HUDEP-2 (cell line): ENCODE measurements around the gene SRL.

Experiments
- DNase-seq, 76 experiments: peaks; one replicate each; lab custom pipeline; 2025; ENCODE audit not compliant: unreplicated experiment in 76 of 76; lab: John Stamatoyannopoulos, UW

The SRL gene

DNA sequence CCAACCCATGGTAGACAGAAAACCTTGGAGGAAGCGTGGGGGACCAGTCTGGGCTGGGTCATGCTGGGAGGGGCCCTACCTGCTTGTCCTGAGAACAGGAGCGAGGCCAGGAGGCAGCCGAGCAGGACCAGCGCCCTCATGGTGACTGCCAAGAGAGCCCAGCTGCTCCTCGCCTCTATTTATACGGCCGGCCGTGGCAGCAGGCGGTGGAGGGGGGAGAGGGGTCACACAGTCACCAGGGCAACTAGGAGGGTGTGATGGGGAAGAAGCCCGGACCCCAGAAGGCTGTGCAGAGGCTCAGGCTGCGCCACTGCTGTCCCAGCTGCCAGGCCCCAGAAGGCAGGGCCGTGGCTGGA lies at the start of gene SRL:
Gene SRL (minus strand): TSS at position 153 of the 356 bp plus-strand sequence. CDS start 13 bp downstream, at position 140.
- DNase-seq = no peak

DNA sequence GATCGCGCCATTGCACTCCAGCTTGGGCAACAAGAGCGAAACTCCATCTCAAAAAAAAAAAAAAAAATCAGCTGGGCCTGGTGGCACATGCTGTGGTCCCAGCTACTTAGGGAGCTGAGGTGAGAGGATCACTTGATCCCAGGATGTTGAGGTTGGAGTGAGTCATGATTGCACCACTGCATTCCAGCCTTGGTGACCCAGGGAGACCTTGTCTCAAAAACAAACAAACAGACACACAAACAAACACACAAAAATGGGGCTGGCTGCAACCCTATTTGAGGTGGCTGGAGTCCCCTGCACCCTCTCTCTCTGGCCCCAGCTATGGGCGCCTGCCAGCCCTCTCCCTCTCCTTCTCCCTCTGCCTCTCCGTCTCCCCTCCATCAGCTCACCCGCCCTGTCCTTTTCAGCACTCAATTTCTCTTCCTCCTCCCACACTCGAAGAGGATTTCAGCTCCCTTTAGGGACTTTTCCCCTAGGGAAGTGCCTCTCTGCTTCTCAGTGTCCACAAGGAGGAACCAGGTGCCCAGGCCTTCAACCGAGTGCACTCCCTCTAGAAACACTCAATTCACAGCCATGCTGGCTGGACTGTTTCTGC lies 48.5 kb upstream of the SRL start:
- DNase-seq = no peak

DNA sequence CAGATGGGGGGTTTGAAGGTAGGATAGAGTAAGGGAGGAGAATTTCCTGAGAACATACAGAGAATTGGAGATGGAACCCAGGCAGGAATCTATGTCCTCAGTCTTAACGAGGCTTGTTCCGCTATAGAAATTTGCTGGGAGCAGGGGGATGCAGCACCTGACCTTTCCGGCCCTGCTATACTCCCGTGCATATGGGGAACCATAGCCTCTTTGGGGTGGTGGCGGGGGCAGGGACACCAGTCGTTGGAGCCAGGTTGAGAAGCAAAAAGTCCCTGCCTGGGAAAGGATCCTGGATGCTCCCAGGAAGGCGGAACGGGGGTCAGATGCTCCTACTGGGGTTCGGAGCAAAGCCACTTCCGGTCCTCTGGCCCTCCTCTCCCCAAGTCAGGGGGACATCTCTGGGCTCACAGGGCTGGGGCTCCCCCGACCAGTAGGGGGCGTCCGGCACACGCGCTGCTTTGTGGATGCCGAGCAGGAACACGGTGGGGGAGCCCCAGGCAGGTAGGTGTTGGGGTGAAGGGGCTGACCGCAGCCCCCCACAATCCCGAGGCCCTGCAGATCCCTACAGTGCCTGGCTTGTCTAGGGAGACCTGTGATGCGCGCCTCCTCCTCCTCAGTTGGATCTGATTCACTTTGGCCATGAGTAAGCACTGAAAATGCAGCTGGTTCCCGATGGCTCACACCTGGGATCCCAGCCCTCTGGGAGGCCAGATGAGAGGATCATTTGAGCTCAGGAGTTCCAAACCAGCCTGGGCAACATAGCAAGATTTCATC lies 46.5 kb upstream of the SRL start:
- peak in 62 of 76 experiments; percentile 2 to 69 (median 40) for DNase-seq

DNA sequence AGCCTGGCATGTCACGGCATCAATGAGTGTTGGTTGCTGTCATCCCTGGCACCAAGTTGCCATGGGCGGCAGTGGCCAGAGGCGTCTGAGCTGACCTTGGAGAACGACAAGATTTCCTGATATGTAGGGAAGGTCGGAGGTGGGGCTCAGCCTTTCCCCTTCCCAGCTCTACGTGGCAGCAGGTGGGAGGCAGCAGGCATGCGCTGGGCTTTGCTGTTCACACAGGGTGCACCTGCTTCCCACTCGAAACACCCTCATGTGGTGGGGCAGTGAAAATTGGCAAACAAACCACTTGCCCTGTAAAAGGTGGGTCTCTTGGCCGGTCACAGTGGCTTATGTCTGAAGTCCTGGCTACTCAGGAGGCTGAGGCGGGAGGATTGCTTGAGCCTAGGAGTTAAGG lies 43.3 kb upstream of the SRL start:
- DNase-seq = no peak

DNA sequence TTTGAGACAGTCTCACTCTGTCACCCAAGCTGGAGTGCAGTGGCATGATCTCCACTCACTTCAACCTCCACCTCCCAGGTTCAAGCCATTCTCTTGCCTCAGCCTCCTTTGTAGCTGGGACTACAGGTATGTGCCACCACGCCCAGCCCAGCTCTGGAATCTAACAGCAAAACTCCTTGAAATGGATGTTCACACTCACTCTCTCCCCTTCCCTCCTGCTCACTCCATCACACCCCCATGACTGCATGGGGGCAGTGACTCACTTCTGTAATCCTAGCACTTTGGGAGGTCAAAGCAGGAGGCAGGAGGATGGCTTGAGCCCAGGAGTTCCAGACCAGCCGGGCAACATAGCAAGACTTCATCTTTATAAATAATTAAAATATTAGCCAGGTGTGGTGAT lies 42.1 kb upstream of the SRL start:
- DNase-seq = no peak

DNA sequence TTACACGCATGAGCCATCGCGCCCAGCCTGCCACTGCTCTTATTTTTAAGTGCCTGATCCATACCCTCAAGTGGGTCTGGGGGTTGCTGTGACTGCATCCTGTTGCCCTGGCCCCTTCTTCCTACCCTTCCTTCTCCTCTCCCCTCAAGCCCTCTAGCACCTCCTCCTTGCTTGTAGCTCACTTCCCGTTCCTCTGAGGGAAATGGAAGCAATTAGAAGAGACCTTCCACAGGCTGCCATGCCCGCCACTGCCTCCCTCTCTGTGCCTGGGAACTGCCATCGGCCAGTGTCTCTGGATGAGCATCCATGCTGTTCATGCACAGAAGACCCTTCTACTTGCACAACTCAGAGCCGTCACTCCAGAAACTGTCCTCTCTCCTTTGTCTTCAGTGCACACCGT lies 41.6 kb upstream of the SRL start:
- no peak for DNase-seq

DNA sequence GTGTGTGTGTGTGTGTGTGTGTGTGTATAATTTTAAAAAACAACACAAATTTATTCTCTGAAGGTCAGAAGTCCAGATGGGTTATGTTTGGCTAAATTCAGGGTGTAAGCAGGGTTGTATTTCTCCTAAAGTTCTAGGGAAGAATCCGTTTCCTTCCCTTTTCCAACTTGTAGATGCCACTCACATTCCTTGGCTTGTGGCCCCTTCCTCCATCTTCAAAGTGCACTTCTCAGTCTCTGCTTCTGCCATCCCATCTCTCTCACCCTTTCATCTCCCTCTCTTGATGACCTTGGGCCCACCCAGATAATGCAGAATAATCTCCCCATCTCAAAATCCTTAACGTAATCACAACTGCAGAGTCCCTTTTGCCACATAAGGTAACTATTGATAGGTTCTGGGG lies 38.7 kb upstream of the SRL start:
- DNase-seq = no peak

DNA sequence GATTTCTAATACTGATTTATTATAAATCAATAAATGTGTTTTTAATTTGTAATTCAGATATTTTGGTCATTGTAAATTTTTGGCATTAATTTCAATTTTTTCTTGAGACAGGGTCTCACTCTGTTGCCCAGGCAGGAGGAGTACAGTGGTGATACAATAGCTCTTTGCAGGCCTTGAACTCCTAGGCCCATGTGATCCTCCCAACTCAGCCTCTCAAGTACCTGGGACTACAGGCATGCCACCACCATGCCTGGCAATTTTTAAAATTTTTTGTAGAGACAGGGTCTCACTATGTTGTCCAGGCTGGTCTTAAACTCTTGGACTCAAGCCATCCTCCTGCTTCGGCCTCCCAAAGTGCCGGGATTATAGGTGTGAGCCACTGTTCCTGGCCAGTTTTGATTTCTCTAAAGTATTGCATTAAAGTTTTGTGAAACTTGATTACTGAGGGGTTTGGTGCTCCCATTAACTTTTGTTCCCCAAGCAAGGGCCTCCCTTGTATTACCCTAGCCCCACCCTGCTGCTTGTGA lies 36.2 kb upstream of the SRL start:
- DNase-seq = no peak

DNA sequence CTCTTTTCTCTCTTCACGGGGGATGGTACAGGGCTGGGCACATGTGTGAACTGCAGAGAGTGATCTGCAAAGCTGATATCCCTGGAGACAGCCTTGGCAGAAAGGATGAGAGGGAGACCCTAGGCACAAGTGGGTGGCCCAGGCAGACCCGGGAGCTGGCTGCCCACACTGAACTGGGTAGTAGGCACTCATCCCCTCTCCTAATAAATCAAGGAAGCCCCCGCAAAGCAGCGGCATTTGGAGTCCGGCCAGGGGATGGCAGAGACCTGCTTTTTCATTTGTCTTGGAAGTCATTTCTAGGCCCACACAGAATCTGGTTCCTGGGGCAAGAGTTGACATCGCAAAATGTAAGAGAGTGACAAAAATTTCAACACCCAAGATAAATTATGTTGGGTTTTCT lies 34.0 kb upstream of the SRL start:
- DNase-seq = no peak

DNA sequence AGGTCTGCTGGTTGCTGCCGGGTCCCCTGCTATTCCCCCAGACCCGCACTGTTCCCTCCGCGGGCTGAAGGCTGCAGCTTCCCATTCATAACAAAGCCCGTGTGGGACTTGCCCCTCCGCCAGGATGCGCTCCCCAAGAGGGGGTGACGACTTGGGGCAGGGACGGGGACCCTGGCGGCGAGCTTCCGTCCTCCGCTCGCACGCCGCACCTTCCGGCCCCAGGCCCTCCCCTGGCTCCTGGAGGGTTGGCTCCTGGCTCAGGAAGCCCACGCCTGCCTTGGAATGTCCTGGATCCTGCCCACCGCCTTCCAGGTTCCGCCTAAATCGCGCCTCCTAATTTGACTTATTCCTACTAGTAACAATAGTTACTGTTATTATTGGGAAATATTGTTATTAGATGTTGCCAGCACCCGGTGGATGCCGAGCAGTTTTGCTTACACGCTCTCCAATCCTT lies 32.0 kb upstream of the SRL start:
- DNase-seq = peak in 18 of 76 experiments; percentile 8 to 42 (median 19)

DNA sequence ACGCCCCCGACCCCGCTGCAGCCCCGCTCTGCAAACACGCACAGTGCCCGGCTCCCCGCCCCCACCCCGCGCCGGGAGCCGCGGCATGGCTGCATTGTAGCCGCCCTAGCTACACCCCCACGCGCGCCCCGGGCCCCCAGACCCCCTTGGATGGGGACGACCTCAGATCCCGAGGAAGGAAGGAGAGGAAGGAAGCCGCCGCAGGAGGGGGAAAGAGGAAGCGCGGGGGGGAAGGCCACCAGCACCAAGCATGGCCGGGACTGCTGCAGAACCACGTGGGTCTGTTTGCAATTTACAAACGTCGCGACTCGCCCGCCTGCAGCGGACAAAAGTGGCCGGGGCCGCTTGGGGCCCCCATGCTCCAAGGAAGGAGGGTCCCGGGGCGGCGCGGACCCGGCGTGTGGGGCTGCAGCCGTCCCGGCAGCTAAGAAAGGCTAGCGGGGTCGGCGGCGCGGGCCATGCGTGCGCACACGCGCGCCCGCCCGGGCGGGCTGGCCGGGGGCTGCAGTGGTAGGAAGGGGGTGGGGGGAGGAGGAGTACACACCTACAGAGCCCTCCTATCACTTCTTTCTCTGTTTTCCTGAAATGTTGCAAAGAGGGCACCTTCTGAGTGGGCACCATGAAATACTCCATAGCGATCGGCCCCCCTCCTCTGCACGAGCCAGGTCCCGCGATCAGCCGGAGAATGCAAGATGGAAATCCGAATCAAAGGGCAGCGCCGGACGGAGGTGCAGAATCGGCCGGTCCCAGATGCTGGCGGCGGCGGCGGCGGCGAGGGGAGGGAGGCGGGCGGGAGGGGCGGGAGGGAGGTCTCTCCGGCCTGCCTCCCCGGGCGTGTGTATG lies 30.5 kb upstream of the SRL start:
- DNase-seq = peak in 26 of 76 experiments; percentile 16 to 58 (median 33)

DNA sequence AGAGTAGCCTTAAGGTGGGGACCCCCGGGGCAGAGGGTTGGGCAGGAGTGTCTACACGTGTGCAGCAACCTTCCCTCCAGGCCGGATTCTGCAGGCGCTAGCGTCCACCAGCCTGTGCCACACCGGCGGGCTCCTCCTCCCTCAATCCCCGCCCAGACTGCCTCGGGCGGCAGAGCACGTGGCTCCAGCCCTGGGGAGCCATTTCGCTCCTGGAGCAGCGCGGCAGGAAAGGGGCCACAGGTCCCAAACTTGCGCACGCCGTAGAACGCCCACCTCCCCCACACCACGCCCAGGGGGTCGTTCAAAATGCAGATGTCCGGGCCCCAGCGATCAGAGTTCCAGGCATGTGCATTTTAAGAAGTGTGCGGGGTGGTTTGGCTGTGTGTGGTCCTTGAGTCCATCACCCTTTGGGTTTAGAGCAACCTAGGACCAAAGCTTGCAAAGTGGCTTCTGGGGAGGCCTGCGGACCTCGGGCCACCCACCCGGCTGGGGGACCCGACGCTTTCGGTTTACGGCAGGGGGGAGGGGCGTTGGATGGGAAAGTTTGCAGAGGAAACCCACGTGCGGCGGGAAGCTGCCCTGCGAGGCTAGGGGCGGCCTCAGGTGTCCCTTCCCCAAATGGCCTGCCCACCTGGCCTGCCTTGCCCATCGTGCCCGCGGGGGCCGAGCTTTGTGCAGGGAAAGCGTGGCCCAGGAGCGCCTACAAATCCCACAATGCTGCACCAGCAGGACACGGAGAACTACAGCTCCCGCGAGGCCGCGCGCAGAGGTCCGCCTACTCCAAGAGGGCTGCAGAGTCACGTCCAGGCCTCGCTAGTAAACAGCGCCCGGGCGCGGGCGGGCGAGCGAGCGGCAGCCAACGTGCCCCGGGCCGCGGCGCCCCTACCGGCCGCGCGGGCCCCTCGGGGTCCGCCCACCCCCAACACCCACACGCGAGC lies 29.6 kb upstream of the SRL start:
- peak; percentile 26 to 92 (median 85) for DNase-seq

DNA sequence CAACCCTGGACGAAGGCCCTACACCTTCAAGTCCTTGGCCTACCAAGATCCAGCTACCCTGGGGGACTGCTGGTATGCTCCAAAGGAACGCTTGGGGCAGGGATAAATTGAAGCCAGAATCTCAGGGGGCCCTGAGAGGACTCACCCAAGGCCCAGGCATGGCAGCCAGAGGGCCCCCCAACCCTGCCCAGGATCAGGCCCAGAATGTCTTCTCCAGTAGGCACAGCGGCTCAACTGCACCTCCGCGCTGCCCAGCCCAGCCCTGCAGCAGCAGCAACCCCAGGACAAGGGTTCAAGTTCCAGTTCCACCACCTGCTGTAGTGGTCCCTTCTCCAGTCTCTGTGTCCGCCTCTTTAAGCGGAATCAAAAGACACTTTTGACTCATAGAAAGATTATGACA lies 28.7 kb upstream of the SRL start:
- peak in 1 of 76 experiments; percentile 10 for DNase-seq

DNA sequence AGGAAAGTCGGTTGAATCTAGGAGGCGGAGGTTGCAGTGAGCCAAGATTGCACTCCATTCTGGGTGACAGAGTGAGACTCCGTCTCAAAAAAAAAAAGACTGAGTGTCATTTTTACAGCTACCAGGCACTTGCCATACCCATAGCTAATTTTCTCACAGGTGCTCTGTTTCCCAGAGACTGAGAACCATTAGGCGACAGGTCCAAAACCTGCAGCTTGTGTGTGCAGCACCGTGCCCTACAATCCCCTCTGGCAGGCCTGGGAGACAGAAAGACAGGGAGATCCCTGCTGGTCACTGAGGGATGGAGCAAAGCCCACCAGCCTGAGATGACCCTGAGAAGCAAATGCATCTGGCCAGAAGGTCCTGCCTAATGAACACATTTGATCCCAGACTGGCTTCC lies 28.2 kb upstream of the SRL start:
- DNase-seq = no peak

DNA sequence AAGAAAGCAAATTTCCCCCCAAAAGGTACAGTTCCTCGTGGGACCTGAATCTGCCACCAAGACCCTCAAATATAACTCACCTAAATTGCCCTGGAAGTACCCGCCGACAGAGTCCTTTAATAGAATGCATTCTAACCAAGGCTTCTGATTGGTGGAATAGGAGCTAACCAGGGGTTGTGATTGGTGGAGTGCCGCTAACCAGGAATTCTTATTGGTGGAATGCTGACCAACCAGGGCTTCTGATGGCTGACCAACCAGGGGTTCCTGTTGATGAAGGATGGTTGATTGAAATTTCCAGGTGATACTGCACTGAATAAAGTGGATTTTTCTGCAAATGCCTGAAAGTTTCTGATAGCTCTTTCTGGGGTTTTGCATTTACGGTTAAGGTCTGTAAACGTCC lies 24.5 kb upstream of the SRL start:
- DNase-seq = peak in 7 of 76 experiments; percentile 5 to 16 (median 11)

DNA sequence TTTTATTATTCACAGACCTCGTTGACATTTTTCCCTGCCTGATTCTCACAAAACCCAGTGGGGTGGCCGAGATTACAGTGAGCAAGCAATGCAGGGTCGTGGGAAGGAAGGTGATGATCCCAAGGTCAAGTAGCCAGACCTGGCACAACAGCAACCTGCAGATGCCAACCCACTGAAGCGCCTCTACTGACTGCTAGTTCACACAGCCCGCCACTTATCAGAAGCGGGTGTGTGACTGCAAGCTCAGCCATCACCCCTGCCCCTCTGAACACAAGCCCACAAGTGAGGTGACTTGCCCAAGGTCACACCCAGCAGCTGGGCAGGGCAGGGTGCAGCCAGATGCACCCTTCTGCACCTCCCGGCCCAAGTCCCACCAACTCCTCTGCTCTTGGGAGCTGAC lies 23.8 kb upstream of the SRL start:
- DNase-seq = peak in 36 of 76 experiments; percentile 3 to 48 (median 28)

DNA sequence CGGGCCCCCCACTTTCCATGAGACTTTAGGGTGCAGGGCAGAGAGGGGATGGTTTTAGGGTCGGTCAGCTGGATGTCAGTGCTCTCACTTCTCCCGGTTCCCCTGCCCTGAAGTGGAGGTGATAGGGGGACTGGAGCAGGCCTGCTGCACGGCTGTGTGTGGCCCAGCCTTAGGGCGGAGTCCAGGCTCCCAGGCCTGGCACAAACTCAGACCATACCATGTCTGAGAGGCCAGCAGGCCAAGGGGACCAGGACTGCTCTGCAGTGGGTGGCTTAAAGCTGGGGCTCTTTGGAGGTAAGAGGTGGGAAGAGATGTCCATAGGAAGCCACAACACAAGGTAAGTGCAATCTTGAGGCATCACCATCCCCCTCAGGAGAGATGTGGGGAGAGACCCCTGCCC lies 22.7 kb upstream of the SRL start:
- DNase-seq = peak in 35 of 76 experiments; percentile 6 to 52 (median 25)

DNA sequence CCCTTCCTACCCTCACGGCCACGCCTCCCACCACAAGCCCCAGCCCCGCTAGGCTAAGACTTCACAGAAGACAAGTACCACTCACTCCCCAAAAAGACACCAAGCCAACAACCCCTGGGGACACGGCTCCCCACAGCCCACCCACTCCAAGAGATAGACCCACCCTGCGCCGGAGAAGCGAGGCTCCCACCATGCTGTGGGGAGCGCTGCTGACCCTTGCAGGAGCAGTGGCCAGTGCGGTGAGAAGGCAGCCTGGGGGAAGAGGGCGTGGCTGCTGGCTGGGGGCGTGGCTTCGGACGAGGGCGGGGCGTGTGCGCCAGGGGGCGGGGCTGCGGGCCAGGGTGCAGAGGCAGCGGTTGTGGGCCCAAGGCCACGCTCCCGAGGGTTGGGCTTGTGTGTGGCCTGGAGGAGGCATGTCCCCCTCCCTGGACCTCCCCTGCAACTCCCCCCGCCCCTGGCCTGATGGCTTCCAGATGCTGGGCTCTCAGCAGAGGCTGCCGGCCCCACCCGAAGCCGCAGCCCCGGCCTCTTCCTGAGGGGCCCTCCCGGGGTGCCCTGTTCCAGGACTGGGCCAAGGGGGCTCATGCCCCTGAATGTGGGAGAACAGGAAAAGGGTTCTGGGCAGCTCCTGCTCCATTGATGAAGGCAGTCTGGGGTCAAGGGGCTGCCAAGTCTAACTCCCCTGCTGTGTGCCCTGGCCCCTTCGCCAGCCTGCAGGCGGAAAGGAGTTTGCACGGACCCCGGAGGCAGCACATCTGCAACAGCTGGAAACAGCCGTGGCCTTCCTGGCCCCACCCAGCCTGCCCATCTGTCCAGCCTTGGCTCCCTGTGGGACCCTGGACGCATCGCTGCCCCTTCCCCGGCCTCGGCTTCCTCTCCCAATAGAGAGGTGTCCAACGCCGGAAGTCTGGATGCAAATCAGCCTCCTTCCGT lies 21.9 kb upstream of the SRL start:
- peak in 60 of 76 experiments; percentile 10 to 80 (median 46) for DNase-seq

DNA sequence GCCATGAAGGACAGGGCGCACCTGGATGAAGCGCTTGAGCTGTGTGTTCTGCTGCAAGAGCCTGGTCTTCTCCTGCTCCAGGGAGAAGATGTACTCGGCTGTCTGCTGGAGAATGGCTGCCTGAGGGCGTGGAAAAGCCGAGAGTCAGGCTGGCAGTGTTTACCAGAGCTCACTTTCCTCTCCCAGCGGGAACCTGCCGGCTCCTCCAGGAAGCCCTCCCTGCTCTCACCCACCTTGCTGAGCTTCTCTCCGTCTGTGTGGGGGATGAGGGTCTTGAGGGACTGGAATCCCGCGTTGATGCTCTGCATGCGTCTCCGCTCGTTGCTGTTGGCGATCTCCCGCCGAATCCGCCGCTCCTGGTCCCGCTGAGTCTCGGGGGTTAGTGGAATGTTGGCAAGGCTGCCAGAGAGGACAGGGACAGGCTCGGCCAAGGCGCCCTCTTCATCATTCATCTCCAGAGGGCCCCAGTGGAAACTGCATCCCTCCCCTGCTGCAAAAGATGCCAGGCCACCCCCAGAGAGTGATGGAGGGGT lies 20.5 kb upstream of the SRL start:
- DNase-seq = no peak
